SHP77 (cell line): ENCODE results near the gene CPSF6.
A peak's percentile ranks its signal among the peaks of the same experiment; 100 is the strongest.
"Not testable (repeated sequence)": the region's sequence is repeated elsewhere in the genome, so short reads cannot be mapped to it uniquely, and the experiment has no call there.

Experiments
- DNase-seq, 2 experiments: peaks; one replicate each; lab custom pipeline; 2025; lab: John Stamatoyannopoulos, UW

CPSF6 gene

DNA sequence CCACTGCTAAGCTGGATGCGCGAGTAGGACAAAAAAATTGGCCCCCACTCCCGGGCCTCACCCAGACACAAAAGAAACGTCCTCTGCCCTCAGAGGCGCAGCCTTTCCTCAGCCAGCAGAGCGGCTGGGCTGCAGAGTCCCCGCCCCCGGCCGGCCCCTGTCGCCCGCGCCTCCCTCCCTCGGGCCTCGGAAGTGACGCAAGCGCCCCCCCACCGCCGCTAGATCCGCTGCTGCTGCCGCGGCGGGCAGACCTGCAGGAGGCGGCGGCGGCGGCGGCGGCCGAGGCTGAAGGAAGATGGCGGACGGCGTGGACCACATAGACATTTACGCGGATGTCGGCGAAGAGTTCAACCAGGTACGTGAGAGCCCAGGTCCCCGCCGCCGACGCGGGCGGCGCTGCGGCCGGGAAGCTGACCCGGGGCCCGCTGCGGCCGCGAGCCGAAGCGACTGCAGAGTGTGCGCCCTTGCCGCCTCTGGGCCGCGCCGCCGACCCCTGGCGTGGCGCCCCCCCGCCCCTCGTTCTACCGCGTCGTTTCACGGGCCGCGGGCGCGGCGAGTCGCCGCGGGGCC lies at the start of gene CPSF6:
Gene CPSF6, plus strand, starts transcription at position 218 of the 570 bp plus-strand sequence. Its CDS starts 78 bp downstream, at position 296.
- DNase-seq, result peak; percentile 91 to 94

DNA sequence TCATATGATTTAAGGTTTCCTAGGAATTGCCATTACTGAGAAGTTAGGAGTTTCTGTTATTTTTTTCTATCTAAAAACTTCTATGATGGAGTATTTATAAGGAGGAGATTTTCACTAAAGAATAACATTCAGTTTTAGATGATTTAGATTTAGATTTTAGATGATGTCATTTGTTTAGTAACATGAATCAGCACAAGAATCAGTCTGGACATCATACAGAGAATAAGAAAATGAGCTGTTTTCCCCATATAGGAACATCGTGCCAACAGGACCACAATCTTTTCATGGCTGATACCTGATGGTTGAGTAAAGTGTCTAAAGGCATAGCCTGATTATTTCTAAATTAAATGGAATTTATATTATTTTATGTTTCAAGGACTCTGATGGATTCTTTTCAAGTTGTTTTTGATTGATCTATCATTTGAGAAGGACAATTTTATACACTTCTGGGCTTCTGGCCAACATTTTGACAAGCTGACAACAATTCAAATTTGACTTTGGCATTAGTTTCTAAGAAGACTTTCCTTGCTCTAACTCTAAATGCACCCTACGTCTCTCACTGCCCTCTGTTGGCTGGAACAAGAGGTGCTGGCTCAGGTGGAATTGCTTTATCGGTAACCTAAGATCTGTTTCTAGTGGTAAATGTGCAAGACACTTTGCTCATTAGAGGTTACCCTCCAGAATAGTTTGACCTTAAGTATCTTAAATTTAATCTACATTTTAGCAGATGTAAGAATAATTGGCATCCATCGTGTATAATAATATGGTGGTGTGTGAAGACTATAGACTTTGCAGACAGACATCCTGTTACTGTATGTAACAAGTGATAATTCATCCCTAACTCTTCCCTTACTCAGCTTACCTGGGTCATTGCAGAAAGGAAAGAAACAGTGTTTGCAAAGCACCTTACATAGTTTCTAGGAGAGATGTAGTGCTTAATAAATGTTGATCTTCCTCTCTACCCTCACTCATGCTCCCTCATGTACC lies 42.8 kb upstream of the CPSF6 start:
- DNase-seq, result no peak

DNA sequence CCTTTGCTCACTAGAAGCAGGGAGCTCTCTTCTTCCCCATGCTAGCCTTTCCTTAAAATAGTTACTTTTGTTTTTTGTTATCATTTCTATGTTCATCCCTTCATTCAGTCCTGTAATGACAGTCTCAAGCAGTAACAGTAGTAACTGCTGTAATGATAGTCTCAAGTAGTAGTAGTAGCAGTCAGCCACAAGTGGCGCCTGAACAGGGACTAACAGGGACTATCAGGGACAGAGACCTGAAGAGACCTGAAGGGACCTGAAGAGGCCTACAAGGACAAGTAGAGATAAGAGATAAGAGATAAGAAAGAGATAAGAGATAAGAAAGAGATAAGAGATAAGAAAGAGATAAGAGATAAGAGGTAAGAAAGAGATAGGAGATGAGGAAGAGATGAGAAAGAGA lies 39.4 kb upstream of the CPSF6 start:
- DNase-seq, result not testable (repeated sequence)

DNA sequence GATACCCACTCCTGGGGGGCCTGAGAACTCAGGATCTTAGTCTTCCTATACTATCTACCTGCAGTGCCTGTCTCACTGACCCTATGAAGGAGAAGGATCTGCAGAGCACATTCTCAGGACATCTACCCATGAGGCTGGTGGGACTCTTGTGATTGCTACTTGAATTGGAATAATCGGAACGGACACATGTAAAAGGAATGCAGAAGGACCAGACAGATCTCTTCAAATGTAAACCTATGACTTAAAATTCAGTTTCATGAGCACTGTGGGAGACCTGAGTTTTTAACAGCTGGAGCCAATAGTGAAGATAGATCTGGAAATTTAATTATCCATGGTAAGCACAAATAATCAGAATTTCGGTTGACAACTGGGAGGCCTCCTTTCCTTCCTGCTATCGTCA lies 35.2 kb upstream of the CPSF6 start:
- DNase-seq, result no peak

- no peak for DNase-seq
Measured at GRCh38 chr12:69210661-69211060, 28.7 kb upstream of the CPSF6 start.

DNA sequence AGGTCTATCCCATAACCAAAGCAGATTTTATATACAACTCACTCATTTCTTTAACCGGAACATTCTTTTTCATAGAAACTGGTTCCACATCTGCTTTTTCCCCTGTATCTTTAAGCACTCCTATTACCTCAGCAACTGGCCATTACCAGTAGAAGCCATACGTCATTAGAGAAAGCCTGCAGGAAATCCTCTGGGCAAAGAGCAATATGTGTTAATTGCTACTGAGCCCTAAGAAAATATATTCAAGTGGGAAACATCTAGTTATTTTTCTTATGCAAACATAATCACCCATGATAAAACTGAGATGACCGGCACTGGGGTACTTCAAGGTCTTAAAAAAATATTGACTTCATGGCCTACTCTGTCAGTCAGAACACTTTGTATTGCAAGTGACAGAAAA lies 28.2 kb upstream of the CPSF6 start:
- DNase-seq, result peak; percentile 59 to 64

DNA sequence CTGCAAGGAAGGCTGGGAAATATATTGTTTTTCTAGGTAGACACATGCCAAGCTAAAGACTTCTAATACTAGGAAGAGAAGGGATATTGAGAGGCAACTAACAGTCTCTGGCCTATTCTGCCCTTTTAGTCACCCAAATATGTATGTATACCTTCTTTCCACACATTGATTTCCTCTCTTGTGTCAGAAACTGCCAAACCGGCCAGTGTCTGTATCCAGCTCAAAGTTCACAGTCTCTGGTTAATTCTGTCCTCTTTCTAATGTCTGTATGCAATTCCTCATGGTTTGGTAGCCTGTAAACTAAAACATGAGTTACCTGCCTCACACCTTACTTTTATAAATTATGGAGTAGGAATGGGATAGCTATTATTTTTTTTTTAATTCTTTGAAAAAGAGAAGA lies 25.2 kb upstream of the CPSF6 start:
- DNase-seq, result no peak

GRCh38 chr12:69225251-69225910 lies 14.0 kb upstream of the CPSF6 start:
- DNase-seq, result no peak

DNA sequence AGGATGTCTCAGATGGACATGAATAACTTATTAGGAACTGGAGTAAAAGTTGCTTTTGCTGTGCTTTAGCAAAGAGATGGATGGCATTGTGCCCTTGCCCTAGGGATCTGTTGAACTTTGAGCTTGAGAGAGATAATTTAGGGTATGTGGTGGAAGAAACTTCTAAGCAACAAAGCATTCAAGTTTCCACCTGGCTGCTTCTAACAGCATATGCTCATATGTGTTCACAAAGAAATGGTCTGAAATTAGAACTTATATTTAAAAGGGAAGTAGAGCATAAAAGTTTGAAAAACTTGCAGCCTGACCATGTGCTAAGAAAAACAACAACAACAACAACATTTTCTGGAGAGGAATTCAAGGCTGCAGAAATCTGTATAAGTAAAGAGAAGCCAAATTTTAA lies 7.9 kb upstream of the CPSF6 start:
- no peak for DNase-seq

- DNase-seq, result no peak
Measured at GRCh38 chr12:69238589-69239351, 599 bp upstream of the CPSF6 start.

GRCh38 chr12:69239922-69240630 lies 707 bp downstream of the CPSF6 start:
- DNase-seq, result peak; percentile 3 to 57

- peak in 1 of 2 experiments; percentile 2 for DNase-seq
Measured at GRCh38 chr12:69240631-69240995, 1.2 kb downstream of the CPSF6 start.

- DNase-seq, result no peak
Measured at GRCh38 chr12:69241438-69242092, 2.2 kb downstream of the CPSF6 start.

DNA sequence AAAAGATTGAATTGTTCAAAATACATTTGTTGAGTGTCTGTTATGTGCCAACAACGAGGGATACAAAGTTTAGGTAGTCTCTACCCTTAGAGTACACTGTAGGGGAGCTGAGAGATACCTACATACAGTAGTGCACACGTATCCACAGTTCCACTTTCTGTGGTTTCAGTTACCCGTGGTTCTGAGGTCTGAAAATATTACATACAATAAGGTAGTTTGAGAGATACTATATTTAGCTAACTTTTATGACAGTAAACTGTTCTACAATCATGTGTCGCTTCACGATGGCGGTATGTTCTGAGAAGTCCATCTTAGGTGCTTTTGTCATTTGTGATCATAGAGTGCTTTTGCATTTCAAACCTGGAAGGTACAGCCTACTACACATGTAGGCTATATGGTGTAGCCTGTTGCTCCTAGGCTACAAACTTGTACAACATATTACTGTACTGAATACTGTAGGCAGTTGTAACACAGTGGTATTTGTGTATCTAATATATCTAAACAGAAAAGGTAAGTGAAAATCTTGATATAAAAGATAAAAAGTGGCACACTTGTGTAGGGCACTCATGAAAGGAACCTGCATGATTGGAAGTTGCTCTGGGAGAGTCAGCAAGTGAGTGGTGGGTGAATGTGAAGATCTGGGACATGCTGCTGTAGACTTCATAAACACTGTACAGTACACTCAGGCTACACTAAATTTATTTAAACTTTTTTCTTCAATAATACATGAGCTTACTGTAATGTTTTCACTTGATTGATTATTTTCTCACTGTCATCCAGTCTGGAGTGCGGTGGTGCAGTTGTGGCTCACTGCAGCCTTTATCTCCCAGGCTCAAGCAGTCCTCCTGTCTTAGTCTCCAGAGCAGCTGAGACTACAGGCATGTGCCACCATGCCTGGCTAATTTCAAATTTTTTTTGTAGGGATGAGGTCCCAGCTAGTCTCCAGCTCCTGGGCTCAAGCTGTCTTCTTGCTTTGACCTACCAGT lies 4.0 kb downstream of the CPSF6 start:
- no peak for DNase-seq

- DNase-seq, result no peak
Measured at GRCh38 chr12:69247268-69248018, 8.1 kb downstream of the CPSF6 start.

GRCh38 chr12:69252033-69252432 lies 12.7 kb downstream of the CPSF6 start:
- no peak for DNase-seq

DNA sequence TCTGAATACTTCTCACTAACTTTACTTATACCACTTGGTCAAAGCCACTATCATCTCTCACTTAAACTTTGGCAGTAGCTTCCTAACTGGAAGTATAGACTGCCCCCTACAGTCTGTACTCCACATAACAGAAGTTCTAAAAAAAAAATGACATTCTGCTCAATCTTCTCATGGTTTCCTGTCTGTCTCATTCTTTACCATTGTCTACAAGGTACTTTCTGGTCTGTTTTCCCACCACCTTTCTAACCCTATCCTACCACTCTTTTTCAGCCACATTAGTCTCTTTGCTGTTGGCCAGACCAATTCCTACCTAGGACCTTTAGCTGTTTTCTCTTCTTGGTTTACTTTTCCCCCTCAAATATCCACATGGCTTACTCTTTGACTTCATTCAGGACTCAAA lies 14.7 kb downstream of the CPSF6 start:
- peak; percentile 13 to 20 for DNase-seq

DNA sequence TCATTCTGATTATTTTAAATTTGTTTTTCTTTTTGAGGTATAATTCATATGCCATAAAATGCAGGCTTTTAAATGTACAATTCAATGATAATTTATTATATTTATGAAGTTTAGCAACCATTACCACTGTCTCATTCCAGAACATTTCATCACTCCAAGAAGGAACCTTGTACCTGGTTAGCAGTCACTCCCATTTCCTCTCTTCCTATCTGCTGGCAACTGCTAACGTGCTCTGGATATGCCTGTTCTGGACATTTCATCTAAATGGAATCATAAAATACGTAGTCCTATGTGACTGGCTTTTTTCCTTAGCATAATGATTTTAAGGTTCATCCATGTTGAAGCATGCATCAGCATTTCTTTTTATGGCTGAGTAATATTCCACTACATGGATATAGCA lies 15.5 kb downstream of the CPSF6 start:
- DNase-seq, result no peak

- no peak for DNase-seq
Measured at GRCh38 chr12:69258655-69259054, 19.3 kb downstream of the CPSF6 start.
